Stimulated activated CD8-positive, alpha-beta memory T cell treated with anti-CD3 and anti-CD28 coated beads, Interleukin-15, amount 100 ng/mL, for 4 hours (primary cell): Measurements from ENCODE around the gene ZNF679.
"Not testable (repeated sequence)": the region's sequence is repeated elsewhere in the genome, so short reads cannot be mapped to it uniquely, and the experiment has no call there.

Source experiments
- DNase-seq, 2 donors: peaks; one replicate each; pipeline ENCODE4 v3.0.0-alpha.2; 2020; ENCODE audit warnings: low read depth in 2 of 2

Gene ZNF679

DNA sequence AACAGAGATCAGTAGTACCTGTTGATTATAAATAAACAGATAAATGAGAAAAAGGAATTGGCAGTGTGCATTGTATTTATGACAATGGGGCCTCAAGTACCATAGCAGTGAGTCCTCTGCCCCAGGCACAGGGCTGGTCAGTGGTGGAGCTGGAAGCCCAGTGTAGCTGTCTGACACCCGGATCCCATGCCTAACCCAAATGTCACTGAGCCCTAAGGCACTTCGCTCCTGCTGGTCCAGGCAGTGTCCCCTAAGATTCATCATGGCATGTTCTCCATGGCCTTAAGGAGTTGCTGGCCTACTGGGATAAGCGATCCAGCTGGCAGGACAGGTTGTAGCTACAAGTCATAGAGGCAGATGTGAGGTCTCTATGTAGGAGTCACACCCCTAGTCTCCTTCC lies 82.2 kb downstream of the ZNF679 start:
- DNase-seq: no peak

DNA sequence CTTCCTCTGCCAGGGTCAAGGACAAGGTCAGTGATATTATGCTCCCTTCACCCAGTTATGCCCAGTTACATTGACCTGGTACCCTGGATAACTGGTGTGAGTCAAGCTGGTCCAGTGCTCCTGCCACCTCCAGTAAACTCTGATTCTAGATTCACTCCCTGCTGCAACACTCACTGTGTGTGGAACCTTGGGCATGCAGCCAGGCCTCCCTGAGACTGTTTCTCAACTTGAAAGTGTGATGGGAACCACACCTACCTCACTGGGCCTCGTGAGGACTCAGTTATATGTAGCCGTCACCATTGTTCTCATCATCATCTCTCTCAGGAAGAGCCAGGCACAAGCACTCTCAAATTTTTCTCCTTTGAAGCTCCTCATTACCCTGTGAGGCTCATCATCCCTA lies 84.6 kb downstream of the ZNF679 start:
- DNase-seq: no peak

DNA sequence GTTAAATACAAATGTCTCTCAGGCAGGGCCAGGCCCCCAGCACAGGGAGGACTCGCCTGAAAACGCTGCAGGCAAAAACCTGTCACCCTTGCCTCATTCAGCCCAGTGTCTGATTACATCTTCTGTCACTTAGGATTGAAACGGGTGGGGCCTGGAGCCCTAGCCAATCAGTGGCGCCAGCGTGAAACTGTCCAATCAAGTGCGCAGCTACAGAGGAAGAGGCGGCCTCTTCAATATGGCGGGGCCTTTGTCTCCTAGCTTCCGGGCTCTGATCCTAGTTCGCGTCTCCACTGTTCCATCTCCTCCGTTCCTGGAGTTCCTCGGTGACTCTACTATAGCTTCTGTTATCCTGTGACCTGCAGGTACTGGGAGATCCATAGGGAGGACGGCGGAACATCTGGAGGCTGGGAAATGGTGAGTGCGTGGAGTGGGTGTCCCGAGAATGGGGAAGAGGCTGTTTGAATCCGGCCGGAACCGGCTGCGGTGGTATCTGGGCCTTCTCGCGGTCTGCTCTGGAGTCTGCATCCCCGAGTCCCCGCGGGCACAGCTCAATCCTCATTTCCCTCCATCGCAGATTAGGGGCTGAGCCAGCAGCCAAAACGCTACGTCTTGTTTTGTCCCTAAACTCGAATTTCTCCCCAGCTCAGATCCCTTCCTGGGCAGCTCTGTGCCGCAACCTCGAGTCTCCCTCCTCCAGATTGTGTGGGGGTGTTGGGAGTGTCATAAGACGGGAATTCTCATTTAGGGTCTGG lies 85.6 kb downstream of the ZNF679 start, which contains the start of gene ZNF736:
Gene ZNF736, plus strand, starts transcription at position 222 of the 752 bp plus-strand sequence. Its CDS starts 190 bp downstream, at position 412.
- DNase-seq: peak; percentile 61 to 81

DNA sequence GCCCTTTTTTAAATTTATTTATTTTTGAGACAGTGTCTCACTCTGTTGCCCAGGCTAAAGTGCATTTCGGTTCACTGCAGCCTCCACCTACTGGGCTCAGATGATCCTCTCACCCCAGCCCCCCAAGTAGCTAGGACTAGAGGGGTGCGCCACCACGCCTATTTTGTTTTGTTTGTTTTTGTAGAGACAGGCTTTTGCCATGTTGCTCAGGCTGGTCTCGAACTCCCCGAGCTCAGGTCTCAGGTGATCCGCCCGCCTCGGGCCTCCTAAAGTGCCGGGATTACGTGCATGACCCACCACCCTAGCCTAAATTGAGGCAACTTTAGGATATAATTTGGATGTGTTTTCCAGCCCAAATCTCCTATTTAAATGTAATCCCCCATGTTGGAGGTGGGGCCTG lies 86.3 kb downstream of the ZNF679 start:
- no peak for DNase-seq

DNA sequence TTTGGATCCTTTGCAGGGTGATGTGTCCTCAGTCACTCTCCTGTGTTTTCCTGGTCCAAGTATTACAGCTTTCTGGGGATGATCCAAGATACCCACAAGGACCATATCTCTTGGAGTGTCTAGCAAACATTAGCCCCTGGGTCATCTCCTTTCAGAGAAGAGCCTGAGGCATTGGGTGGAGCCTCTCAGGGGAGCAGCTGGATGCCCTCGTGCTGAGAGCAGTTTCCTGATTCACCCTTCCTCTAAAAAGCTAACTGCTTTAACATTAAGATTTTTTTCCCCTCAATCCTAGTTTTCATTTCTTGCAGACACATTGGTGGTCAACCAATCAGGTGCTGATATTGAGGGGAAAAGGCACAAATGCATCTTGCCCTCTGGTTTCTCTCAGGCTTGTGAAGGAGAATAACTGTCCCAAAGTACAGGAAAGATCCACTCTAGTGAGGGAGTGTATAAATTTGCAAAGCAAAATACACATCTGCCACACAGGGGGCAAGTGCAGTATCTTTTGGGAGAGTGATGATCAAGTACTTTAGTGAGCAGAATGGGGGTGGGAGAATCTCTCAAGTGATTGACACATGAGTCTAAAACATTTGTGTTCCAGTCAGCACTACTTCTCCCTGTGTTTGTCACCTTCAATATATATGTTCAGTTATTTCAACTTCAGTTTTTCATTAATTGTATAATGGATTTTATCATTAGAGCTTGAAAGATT lies 87.9 kb downstream of the ZNF679 start:
- not testable (repeated sequence) for DNase-seq
